HG03354 (cell line): ENCODE measurements around the gene GRHL1.

Source experiments
- ATAC-seq: cut with Tn5 transposase; IDR thresholded peaks from one replicate; pipeline ENCODE4 v1.9.1; 2021; ENCODE audit warnings: mild to moderate bottlenecking; ENCODE audit not compliant: unreplicated experiment, poor library complexity, severe bottlenecking

The GRHL1 gene

DNA sequence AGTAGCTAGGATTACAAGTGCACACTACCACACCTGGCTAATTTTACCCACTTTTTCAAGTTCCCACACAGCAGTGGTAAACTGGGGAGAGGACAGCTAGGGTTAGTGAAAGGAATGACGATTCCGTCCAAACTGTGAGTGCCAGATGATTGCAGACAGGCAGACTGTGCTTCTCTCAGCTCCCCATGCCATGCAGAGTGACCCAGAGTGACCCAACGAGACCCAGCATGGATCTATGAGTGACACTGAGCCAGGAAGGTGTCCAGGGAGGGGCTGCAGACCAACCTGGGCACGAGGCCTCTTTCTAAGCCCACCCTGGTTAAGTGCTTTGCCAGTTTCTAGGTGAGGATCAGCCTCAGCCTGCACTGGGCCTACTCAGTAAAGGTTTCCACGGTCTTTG lies 84.1 kb downstream of the GRHL1 start:
- no peak for ATAC-seq

DNA sequence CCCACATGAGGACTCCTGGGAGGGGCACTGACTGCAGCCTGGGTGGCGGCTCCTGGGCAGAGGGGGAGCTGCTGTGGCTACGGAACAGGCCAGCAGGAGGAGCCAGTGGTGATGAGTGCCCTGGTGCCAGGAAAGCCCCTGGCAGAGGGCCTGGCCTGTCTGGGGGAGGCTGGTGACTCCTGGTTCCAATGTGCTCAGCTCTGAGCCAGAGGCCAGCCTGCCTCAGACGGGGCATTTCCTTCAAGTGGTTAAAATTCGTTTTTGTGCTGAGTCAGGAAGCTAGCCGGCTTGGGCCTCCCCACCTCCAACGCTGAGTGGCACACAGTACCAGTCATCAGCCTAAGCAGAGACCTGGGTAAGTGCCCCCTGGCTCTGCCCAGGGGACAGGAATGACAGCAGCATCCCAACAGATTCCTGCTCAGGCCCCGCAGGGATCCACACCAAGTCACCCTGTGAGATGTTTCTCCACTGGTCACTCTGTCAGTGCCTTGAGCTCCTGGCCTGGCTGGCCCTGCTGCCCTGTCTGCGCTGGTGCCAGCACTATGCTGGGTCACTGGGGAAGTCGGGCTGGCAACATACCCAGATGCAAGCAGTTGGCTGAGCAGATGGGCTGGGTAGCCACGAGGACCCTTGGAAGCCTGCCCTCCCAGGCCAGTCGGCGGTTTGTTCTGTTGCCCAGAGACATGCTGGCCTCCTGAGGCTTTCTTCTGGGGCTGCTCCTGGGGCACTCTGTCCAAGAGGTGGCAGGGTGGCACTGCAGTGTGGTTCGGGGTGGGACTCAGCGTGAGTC lies 84.8 kb downstream of the GRHL1 start:
- ATAC-seq, result no peak

DNA sequence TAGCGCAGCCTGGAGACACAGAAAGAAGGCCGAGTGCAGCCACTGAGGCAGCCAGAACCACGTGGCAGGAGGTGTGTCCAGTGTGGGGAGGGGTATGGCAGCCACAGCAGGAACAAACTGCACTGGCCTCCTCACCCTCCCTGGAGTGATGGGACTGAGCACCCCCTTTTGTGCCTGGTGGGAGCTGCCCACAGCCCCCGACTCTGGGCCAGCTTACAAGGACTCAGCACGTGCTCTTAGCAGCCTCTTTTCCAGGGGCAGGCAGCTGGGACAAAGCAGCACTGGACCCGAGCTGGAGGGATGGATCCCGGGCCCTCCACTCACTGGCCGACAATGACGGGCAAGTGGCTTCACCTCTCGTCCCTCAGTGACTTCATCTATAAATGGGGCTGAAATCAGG lies 86.6 kb downstream of the GRHL1 start:
- ATAC-seq, result no peak

DNA sequence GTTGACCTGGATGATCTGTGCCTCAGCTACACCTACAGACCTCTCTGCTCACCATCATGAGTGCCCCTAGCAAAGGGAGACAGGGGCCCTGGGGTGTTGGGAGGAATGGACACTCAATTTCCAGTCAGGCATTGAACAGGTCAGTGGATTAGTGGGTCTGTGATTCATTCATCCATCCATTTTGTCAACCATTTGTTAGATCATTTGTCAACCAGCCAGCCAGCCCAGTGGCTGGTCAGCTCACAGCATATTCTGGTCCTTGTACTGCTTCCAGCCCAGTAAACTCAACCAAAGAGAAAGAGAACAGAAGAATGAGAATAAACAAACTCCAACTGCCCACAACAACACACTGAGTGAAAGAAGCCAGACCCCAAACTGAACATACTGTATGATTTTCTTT lies 87.2 kb downstream of the GRHL1 start:
- ATAC-seq, result no peak

DNA sequence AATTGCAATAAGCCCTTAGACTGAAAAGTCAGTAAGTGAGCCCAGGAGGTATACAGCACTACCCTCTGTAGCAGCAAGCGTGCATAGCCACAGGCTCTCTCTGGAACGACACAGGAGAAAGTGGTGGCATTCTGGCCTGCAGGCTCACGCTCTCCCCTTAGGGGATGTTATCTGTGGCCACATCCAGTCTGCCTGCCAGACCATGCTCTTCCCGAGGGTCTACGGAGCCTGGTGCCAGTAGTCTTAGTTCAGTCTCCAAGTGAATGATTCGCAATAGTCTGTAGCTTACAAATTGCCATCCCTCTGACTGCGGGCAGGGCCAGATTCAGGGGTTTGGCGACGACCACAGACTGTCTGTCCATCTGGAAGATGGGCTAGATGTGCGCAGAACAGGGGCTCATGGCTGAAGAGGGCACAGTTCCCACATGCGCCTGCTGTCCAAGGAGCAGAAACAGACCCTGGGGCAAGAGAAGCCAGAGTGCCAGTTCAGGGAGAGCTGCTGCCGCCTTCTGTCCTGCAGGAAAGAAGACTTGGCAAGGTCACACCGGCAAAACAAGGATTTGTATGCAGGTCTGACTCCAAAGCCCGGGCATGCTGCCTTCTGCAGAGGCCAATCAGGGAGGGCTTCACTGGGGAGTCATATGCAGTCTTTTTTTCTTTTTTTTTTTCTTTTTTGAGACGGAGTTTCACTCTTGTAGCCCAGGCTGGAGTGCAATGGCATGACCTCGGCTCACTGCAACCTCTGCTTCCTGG lies 88.3 kb downstream of the GRHL1 start:
- ATAC-seq, result no peak

DNA sequence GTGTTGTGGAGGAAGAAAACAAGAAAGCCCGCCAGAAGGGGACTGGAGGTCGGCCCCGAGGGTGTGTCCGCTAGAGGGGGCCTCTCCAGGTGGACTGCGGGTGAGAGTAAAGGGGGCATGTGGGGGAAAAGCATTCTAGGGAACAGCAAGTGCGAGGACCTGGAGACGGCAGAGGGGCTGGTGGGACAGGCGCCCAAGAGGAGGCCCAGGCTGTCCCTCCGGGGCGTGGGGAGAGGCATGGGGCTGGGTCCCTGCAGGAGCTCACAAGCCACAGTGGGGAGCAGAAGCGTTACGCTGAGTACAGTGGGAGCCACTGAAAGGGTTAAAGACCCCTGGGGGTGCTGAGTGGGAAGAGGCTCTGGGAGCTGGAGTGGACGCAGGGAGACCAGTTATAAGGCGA lies 90.2 kb downstream of the GRHL1 start:
- ATAC-seq, result no peak

DNA sequence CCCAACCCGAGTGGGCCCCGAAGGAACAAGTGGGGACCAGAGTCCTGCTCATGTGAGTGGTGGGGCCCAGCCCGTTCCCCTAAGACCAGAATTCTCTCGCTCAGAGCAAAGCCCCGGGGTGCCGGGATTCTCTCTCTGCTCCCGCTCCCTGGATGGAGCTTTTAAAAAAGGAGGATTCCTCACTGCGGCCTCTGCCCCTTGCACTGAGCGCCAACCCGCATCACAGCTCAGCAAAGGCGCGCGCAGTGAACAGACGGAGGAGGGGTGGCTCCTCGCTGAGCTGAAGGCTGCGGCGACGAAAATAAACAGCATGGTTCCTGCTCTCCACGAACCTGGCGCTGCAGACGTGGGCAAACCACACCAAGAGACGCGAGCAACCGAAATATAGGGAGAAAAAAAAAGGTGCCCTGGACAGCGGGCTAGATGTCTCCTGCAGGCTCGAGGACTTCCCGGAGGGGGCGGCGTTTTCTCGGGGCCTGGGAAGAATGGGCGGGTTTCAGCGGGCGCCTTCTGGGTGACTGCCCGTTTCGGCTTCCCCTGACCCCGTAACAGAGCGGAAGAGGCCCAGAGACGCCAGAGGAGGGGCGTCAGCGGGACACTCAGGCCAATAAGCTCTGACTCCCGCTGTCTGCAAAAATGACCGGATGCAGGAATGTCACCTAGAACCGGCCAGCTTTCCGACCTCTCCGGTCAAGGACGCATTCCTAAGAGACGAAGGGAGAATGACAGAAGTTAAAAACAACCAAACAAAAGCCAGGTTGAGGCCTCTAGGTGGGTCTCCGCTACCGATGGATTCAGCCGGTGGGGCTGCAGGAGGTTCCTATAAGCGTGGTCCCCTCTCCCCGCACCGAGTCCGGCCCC lies 91.0 kb downstream of the GRHL1 start:
- no peak for ATAC-seq

DNA sequence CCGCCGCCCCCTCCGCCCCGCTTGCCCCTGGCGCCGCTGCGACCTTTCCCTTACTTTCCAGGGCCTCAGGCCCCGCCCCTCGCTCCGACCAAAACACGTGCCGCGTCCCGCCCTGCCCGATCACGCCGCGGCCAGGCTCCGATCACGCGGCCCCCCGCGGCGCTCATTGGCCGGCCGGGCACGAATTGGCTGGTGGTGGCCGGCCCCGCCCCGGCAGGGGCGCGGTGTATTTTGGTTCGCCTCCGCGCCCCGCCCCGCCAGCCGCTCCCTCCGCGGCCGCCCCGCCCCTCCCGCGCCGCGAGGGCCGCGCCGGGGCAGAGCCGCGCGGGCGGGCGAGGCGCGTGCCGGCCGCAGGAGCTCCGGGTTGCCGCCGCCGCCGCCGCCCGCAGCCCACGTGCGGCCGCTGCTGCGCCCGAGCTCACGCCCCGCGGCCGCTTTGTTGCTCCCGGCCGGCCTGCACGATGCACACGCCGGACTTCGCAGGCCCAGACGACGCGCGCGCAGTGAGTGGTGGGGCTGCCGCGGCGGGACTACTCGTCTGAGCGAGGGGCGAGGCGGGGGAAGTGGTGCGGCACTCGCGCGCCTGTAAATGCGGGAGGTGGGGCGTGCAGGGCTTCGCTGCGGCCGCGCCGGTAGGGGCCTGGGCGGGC lies 91.9 kb downstream of the GRHL1 start, which contains the start of gene KLF11:
TSS of gene KLF11 (plus strand) at position 295 of the 650 bp plus-strand sequence. CDS start at position 462, 167 bp downstream.
- ATAC-seq, result peak; percentile 83

DNA sequence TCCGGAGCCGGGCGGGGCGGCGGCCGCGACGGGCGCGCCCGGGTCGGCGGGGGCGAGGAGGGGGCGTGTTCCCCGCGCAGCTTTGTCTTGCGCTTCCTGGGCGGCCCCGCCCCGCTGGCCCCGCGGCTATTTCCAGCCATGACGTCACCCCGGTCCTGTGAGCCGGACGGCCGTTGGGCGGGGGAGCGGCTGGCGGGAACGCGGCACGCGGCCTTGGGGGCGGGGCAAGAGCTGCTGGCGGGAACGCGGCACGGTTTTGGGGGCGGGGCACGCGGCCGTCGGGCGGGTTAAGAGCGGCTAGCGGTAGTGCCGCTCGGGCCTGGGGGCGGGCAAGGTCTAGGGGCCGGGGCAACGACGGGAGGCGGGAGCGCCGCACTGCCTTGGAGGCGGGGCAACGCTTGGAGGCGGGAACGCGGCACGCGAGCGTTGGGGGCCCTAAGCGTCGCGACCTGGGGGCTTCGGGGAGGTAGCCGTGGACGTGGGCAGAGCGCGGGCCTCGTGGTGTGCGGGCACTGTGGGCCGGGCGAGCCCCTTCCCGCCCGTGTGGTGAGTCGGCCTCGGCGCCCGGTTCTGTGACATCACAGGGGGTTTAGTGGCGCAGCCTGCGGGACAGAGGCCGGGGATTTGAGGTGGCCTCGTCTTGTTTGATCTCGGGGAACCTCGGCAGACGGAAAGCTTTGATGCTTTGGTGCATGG lies 92.6 kb downstream of the GRHL1 start:
- ATAC-seq, result peak; percentile 55

DNA sequence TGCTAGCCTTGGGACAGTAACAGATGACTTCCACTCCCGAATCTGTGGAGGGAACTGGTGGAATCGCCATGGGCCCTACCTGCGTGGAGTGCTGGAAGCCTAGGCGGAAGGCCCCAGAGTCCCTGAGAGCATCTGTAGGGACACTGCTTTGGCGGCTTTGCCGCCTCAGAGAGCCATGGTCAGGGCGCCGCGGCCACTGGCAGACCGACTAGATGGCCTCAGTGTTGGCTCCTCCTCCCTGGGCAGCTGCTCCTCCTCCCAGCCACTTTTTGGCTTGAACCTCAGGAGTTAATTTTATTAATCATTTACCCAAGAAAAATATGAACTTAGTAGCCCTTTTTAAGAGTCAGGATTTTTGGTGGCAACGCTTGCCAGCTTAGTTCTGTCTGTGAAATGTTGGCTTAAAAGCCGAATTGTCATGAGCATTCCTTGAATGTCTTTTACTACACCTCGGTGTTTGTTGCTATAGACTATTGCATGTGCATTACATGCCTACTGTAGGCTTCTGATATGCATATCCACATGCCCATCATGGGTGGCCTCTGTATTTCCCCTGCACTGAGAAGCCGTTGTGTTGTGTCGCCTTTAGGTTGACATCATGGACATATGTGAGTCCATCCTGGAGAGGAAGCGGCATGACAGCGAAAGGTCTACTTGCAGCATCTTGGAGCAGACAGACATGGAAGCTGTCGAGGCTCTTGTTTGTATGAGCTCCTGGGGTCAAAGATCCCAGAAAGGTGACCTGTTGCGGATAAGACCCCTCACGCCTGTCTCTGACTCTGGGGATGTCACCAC lies 94.3 kb downstream of the GRHL1 start:
- ATAC-seq, result no peak

DNA sequence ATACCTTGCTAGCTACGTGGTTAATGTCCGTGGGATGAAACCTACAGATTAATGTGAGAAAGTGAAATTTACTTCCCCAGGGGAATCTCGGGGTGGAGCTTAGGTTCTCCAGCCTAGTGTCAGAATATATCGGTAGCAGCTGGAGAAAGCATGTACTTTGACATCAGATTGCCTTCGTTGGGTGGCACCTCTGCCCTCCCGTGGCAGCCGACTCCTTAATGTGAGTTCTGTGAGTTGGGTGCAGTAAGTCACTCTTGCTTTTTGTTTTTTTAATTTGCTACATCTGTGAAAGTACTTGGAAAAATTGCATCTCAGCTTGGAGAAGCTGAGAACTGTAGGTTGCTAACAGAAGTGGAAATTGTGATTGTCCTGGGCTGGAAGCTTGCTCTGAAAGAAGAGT lies 95.4 kb downstream of the GRHL1 start:
- no peak for ATAC-seq

DNA sequence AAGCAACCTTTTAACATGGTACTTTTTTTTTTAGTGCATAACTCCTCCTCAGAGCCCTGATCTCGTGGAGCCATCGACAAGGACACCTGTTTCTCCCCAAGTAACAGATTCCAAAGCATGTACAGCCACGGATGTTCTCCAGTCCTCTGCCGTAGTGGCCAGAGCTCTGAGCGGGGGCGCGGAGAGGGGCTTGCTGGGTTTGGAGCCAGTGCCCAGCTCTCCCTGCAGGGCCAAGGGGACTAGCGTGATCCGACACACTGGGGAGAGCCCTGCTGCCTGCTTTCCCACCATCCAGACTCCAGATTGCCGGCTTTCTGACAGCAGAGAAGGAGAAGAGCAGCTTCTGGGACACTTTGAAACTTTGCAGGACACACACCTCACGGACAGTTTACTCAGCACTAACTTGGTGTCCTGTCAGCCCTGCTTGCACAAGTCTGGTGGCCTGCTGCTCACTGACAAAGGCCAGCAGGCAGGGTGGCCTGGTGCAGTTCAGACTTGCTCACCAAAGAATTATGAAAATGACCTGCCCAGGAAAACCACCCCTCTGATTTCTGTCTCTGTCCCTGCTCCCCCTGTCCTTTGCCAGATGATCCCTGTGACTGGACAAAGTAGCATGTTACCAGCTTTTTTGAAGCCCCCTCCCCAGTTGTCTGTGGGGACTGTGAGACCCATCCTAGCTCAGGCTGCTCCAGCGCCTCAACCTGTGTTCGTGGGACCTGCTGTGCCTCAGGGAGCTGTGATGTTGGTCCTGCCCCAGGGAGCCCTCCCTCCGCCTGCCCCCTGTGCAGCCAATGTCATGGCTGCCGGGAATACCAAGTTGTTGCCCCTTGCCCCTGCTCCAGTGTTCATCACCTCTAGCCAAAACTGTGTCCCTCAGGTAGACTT lies 96.4 kb downstream of the GRHL1 start:
- ATAC-seq, result no peak

DNA sequence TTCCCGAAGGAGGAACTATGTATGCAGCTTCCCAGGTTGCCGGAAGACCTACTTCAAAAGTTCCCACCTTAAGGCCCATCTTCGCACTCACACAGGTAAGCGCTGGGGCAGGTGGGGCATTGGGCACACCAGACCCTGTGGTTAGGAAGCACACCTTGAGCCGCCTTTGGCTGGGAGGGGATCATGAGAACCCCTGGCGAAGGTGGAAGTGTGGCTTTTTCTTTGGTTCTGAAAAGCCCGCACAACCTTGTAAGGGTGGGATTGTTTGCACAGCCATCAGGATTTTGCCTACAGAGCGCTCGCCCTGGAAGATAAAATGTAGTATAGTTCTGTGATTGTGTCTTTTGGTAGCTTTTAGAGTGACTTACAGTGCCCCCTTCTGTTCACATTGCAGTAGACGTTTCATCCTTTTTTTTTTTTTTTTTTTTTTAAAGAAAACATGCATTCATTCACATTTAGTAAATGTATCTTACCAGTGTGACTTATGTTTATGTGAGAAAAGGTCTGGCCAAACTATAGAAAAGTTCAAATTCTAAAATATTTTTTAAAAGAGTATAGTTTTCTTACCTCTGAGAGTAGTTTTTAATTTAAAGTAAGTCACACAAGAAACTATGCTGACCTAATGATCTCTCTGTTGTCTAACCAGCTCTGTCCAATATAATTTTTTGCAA lies 97.1 kb downstream of the GRHL1 start:
- no peak for ATAC-seq
